Esophagus mucosa (tissue), 1 donor: ENCODE measurements around the gene JPH4. TPM values are rescaled to one million over a fixed set of nuclear protein-coding genes. Genes with fewer than 3 reads are reported as not detected.

Experiments used
- ATAC-seq: fragments of 200-7000 bp; cut with Tn5 transposase; one replicate; pipeline ENCODE4 v1.9.1; 2020
- total RNA-seq: library from RNA; stranded (reverse); gene quantifications from one replicate; pipeline ENCODE4 v1.2.4, GENCODE V29; 2023
- donor health status: DM: yes; HTN: yes; CAD: no.

Gene JPH4
- total RNA-seq, 1 donor from 2014 or later = 0.04 TPM

- ATAC-seq = no peak
Observed at GRCh38 chr14:23577710-23578392, 739 bp downstream of the JPH4 start.

GRCh38 chr14:23577004-23577681 lies 1.4 kb downstream of the JPH4 start:
- peak; percentile 21 for ATAC-seq

GRCh38 chr14:23573384-23574015 lies 5.1 kb downstream of the JPH4 start:
- no peak for ATAC-seq

GRCh38 chr14:23572836-23573235 lies 5.8 kb downstream of the JPH4 start:
- ATAC-seq = no peak

- ATAC-seq = no peak
Observed at GRCh38 chr14:23572524-23572828, 6.1 kb downstream of the JPH4 start.

- ATAC-seq = no peak
Observed at GRCh38 chr14:23571701-23572523, 6.7 kb downstream of the JPH4 start.

- ATAC-seq = no peak
Observed at GRCh38 chr14:23570806-23571483, 7.6 kb downstream of the JPH4 start.

- ATAC-seq = peak; percentile 60
Observed at GRCh38 chr14:23569443-23570151, 9.0 kb downstream of the JPH4 start.

GRCh38 chr14:23568600-23569331 lies 9.8 kb downstream of the JPH4 start:
- ATAC-seq = no peak

- no peak for ATAC-seq
Observed at GRCh38 chr14:23568021-23568599, 10.5 kb downstream of the JPH4 start.

- peak; percentile 88 for ATAC-seq
Observed at GRCh38 chr14:23567186-23568020, 11.2 kb downstream of the JPH4 start, which contains the start of gene AP1G2. AP1G2 (minus strand) TSS chr14:23567791; CDS start chr14:23567314, 477 bp downstream.

GRCh38 chr14:23566778-23567185 lies 11.8 kb downstream of the JPH4 start:
- ATAC-seq = peak; percentile 8

GRCh38 chr14:23566112-23566777 lies 12.3 kb downstream of the JPH4 start:
- ATAC-seq = peak; percentile 1

GRCh38 chr14:23565626-23566025 lies 13.0 kb downstream of the JPH4 start:
- ATAC-seq = no peak

GRCh38 chr14:23564876-23565275 lies 13.7 kb downstream of the JPH4 start:
- no peak for ATAC-seq

- no peak for ATAC-seq
Observed at GRCh38 chr14:23564181-23564812, 14.3 kb downstream of the JPH4 start.

GRCh38 chr14:23563473-23564180 lies 15.0 kb downstream of the JPH4 start:
- no peak for ATAC-seq
